SK-N-SH treated with all-trans-retinoic acid at 6 μM for 48 hours (cell line): ENCODE measurements around the gene JMJD1C.

ENCODE experiments used
- ATAC-seq: fragments of 200-7000 bp; cut with Tn5 transposase; 3 replicates; pipeline ENCODE4 v1.9.1; 2020; ENCODE audit warnings: mild to moderate bottlenecking, moderate library complexity
- BACH2 ChIP-seq: fragments of 250-450 bp; sonication (Bioruptor Pico); IDR thresholded peaks from 2 replicates; pipeline ENCODE4 v1.9.0; 2021; ENCODE audit warnings: mild to moderate bottlenecking, borderline replicate concordance
- CSDC2 ChIP-seq: fragments of 250-450 bp; sonication (Bioruptor Pico); IDR thresholded peaks from 2 replicates; pipeline ENCODE4 v1.5.0; 2020; ENCODE audit warnings: mild to moderate bottlenecking, moderate library complexity
- ESRRG ChIP-seq: fragments of 250-450 bp; sonication (Bioruptor Pico); IDR thresholded peaks from 2 replicates; pipeline ENCODE4 v1.6.1; 2021; ENCODE audit warnings: mild to moderate bottlenecking
- OSR1 ChIP-seq: fragments of 250-450 bp; sonication (Bioruptor Pico); IDR thresholded peaks from 2 replicates; pipeline ENCODE4 v1.8.0; 2022; ENCODE audit warnings: moderate library complexity, mild to moderate bottlenecking, inconsistent platforms
- RARB ChIP-seq: fragments of 250-450 bp; sonication (Bioruptor Pico); IDR thresholded peaks from 2 replicates; pipeline ENCODE4 v1.8.0; 2021; ENCODE audit warnings: mild to moderate bottlenecking, moderate library complexity
- TCF4 ChIP-seq: fragments of 250-450 bp; sonication (Bioruptor Pico); IDR thresholded peaks from 2 replicates; pipeline ENCODE4 v1.8.0; 2021; ENCODE audit warnings: mild to moderate bottlenecking, moderate library complexity, borderline replicate concordance
- TOX ChIP-seq: fragments of 250-450 bp; sonication (Bioruptor Pico); IDR thresholded peaks from 2 replicates; pipeline ENCODE4 v1.8.0; 2021; ENCODE audit warnings: mild to moderate bottlenecking, moderate library complexity, borderline replicate concordance
- TSHZ2 ChIP-seq: fragments of 250-450 bp; sonication (Bioruptor Pico); IDR thresholded peaks from 2 replicates; pipeline ENCODE4 v1.5.0; 2020; ENCODE audit warnings: mild to moderate bottlenecking, moderate library complexity
- ZFP3 ChIP-seq: fragments of 250-450 bp; sonication (Bioruptor Pico); IDR thresholded peaks from 2 replicates; pipeline ENCODE4 v1.5.0; 2020; ENCODE audit warnings: mild to moderate bottlenecking, moderate library complexity
- ZNF565 ChIP-seq: fragments of 450-650 bp; formaldehyde crosslinking; conservative IDR thresholded peaks from 2 replicates; pipeline ENCODE4 v1.5.0; 2020; ENCODE audit warnings: low read depth, mild to moderate bottlenecking, moderate library complexity
- ZNF70 ChIP-seq: fragments of 450-650 bp; formaldehyde crosslinking; IDR thresholded peaks from 2 replicates; pipeline ENCODE4 v1.5.0; 2020; ENCODE audit warnings: mild to moderate bottlenecking, moderate library complexity
- ZNF8 ChIP-seq: fragments of 450-650 bp; formaldehyde crosslinking; IDR thresholded peaks from 2 replicates; pipeline ENCODE4 v1.5.0; 2020; ENCODE audit warnings: mild to moderate bottlenecking, moderate library complexity
- TF ChIP-seq, protein P1 (sequence below): fragments of 250-450 bp; sonication (Bioruptor Pico); IDR thresholded peaks from 2 replicates; pipeline ENCODE4 v1.8.0; 2020; ENCODE audit warnings: mild to moderate bottlenecking, moderate library complexity, borderline replicate concordance
- TF ChIP-seq, protein P2 (sequence below): fragments of 250-450 bp; sonication (Bioruptor Pico); IDR thresholded peaks from 2 replicates; pipeline ENCODE4 v1.5.1; 2021; ENCODE audit warnings: mild to moderate bottlenecking, moderate library complexity

The JMJD1C gene

GRCh38 chr10:63268149-63268797, 197.5 kb downstream of the JMJD1C start:
- TF ChIP-seq TSHZ2 (CRISPR knock-in tag) (no peak), ZNF70 (no peak), TOX (no peak), CSDC2 (CRISPR knock-in tag) (no peak), ESRRG (CRISPR knock-in tag) (no peak), ZNF565 (CRISPR knock-in tag) (no peak), ZNF8 (no peak), TCF4 (no peak), BACH2 (CRISPR knock-in tag) (no peak), ZFP3 (CRISPR knock-in tag) (no peak), RARB (CRISPR knock-in tag) (no peak), OSR1 (CRISPR knock-in tag) (no peak)
- TF ChIP-seq, protein P1, sequence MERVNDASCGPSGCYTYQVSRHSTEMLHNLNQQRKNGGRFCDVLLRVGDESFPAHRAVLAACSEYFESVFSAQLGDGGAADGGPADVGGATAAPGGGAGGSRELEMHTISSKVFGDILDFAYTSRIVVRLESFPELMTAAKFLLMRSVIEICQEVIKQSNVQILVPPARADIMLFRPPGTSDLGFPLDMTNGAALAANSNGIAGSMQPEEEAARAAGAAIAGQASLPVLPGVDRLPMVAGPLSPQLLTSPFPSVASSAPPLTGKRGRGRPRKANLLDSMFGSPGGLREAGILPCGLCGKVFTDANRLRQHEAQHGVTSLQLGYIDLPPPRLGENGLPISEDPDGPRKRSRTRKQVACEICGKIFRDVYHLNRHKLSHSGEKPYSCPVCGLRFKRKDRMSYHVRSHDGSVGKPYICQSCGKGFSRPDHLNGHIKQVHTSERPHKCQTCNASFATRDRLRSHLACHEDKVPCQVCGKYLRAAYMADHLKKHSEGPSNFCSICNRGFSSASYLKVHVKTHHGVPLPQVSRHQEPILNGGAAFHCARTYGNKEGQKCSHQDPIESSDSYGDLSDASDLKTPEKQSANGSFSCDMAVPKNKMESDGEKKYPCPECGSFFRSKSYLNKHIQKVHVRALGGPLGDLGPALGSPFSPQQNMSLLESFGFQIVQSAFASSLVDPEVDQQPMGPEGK (CRISPR knock-in tag): no peak
- TF ChIP-seq, protein P2, sequence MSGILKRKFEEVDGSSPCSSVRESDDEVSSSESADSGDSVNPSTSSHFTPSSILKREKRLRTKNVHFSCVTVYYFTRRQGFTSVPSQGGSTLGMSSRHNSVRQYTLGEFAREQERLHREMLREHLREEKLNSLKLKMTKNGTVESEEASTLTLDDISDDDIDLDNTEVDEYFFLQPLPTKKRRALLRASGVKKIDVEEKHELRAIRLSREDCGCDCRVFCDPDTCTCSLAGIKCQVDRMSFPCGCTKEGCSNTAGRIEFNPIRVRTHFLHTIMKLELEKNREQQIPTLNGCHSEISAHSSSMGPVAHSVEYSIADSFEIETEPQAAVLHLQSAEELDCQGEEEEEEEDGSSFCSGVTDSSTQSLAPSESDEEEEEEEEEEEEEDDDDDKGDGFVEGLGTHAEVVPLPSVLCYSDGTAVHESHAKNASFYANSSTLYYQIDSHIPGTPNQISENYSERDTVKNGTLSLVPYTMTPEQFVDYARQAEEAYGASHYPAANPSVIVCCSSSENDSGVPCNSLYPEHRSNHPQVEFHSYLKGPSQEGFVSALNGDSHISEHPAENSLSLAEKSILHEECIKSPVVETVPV: no peak
- no peak for ATAC-seq

- TF ChIP-seq, protein P1 (CRISPR knock-in tag): 0 out of 2 replicates have a peak, but pooled peaks have one; percentile 26
- TF ChIP-seq, protein P2: no peak
- TF ChIP-seq TSHZ2 (CRISPR knock-in tag): no peak
- TF ChIP-seq, all 23 proteins: peak for 1
- peak; percentile 61 for ATAC-seq
These were observed 198.2 kb downstream of the JMJD1C start for GRCh38 chr10:63267414-63268148.
